GM12864 (cell line): ENCODE results near the gene EEFSEC.

ENCODE experiments used
- DNase-seq: peaks from one replicate; pipeline ENCODE4 v3.0.0-alpha.2; 2011; ENCODE audit warnings: low read depth
- H3K4me3 ChIP-seq: 2 replicates; pipeline ENCODE4 v1.5.1; 2011; ENCODE audit warnings: mild to moderate bottlenecking, low read depth, low read length, control low read depth
- CTCF ChIP-seq: IDR thresholded peaks from 2 replicates; pipeline ENCODE4 v1.5.1; 2011; ENCODE audit warnings: low read depth, mild to moderate bottlenecking, moderate library complexity, low read length, control low read depth, inconsistent platforms; ENCODE audit errors: missing control alignments

Gene EEFSEC

GRCh38 chr3:128431803-128432300 is 278.6 kb downstream of the EEFSEC start:
- no peak for DNase-seq
- TF ChIP-seq CTCF: no peak
- H3K4me3 ChIP-seq: no peak overlapping the region

GRCh38 chr3:128432301-128432970 is 279.2 kb downstream of the EEFSEC start:
- no peak overlapping the region for H3K4me3 ChIP-seq
- no peak for DNase-seq
- TF ChIP-seq CTCF: no peak

GRCh38 chr3:128432971-128433836 is 279.9 kb downstream of the EEFSEC start:
- DNase-seq: no peak
- no peak for TF ChIP-seq CTCF
- no peak overlapping the region for H3K4me3 ChIP-seq

GRCh38 chr3:128433837-128434165 is 280.5 kb downstream of the EEFSEC start:
- DNase-seq: no peak
- H3K4me3 ChIP-seq: no peak overlapping the region
- no peak for TF ChIP-seq CTCF

GRCh38 chr3:128434524-128434923 is 281.2 kb downstream of the EEFSEC start:
- no peak overlapping the region for H3K4me3 ChIP-seq
- TF ChIP-seq CTCF: no peak
- DNase-seq: no peak

- H3K4me3 ChIP-seq: no peak overlapping the region
- TF ChIP-seq CTCF: no peak
- DNase-seq: no peak
Measured at GRCh38 chr3:128435058-128435457, 281.8 kb downstream of the EEFSEC start.
